Brain microvascular endothelial cell (primary cell): ENCODE data around the gene INPP5D.

Experiments used
- DNase-seq: peaks from one replicate; pipeline ENCODE4 v3.0.0-alpha.2; 2020
- H3K27ac ChIP-seq: fragments of 250-450 bp; sonication (Bioruptor Pico); 2 replicates; pipeline ENCODE4 v1.5.1; 2020; ENCODE audit warnings: mild to moderate bottlenecking, moderate library complexity
- H3K27me3 ChIP-seq: fragments of 250-450 bp; sonication (Bioruptor Pico); replicated peaks from 2 replicates; pipeline ENCODE4 v1.5.1; 2020; ENCODE audit warnings: mild to moderate bottlenecking
- H3K36me3 ChIP-seq: fragments of 250-450 bp; sonication (Bioruptor Pico); replicated peaks from 2 replicates; pipeline ENCODE4 v1.5.1; 2020; ENCODE audit warnings: mild to moderate bottlenecking
- H3K4me3 ChIP-seq: 2 replicates; pipeline ENCODE4 v1.5.1; 2011; ENCODE audit warnings: low read depth, mild to moderate bottlenecking, control low read depth, low read length, moderate library complexity
- in situ Hi-C: cut with HindIII; loops from 2 replicates; pipeline ENCODE4 v1.10.0; 2017; ENCODE audit warnings: low sequenced_read_pairs, low pct_ligation_motif_present
- TF ChIP-seq, protein P1 (sequence below): IDR thresholded peaks from 2 replicates; pipeline ENCODE4 v1.5.1; 2011; ENCODE audit warnings: low read depth, mild to moderate bottlenecking, moderate library complexity, low read length, control low read depth, inconsistent platforms; ENCODE audit errors: missing control alignments

INPP5D gene

DNA sequence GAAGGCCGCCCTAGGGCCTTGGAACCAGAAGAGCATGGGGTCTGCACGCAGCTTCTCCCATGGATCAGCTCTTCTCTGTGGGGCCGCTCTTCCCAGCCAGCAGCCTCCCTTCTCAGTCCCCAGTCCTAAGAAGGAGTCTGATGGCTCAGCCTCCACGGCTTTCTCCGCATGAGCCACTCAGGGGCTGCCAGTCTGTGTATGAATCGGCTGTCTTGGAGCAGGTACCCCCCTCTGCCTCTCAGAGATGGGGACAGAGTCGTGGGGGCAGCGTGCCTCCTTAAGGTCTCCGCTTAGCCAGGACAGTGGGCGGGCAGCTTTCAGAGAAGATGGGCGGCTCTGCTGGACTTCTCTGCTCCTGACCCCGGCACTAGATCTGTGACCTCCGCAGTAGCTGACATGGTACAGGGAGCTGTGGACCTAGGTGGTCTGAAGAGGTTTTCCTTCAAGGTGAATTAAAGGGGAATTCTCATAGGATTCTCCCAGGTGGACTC, 21.6 kb downstream of the INPP5D start:
- Histone ChIP-seq H3K27ac (no peak overlapping the region), H3K4me3 (no peak overlapping the region), H3K36me3 (no peaks in the 10 kb centered on the region), H3K27me3 (no peaks in the 10 kb centered on the region)
- no peak for DNase-seq
- TF ChIP-seq, protein P1, sequence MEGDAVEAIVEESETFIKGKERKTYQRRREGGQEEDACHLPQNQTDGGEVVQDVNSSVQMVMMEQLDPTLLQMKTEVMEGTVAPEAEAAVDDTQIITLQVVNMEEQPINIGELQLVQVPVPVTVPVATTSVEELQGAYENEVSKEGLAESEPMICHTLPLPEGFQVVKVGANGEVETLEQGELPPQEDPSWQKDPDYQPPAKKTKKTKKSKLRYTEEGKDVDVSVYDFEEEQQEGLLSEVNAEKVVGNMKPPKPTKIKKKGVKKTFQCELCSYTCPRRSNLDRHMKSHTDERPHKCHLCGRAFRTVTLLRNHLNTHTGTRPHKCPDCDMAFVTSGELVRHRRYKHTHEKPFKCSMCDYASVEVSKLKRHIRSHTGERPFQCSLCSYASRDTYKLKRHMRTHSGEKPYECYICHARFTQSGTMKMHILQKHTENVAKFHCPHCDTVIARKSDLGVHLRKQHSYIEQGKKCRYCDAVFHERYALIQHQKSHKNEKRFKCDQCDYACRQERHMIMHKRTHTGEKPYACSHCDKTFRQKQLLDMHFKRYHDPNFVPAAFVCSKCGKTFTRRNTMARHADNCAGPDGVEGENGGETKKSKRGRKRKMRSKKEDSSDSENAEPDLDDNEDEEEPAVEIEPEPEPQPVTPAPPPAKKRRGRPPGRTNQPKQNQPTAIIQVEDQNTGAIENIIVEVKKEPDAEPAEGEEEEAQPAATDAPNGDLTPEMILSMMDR: no peak
- in situ Hi-C loops: loop anchor here (25.0 kb wide), 1 partner anchor 156 kb away; no protein-coding TSS in a partner anchor

DNA sequence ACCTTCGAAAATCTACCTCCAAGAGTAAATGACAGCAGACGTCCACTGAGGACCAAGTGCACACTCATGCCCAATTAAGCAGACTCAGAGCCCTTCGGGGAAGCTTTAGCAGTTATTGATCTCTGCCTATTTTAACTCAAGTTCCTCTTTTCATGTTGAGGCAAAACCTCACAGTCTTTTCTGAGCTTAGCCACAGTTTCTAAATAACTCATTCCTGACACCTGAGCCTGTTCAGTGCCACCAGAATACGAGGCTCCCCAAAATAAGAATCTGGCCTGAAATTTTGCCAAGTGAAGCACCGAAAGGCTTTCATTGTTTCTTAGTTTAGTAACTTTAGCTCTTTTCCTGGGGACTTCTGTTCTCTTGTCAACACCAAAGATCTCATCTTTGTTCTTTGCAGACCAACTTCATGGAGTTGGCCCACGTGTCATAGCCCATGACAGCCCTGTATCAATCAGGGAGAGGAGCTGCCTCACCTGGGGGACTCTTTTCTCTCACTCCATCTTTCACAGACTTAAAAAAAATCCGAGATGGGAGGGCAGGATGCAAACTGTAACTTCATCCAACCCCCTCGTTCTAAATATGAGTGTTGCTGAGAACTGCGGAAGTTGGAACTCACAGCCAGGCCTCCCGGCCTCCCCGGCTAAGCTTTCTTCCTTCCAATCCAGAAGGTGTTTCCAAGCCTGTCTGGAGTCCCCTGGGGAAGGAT, 22.2 kb downstream of the INPP5D start:
- Histone ChIP-seq H3K27me3 (no peaks in the 10 kb centered on the region), H3K27ac (no peak overlapping the region), H3K36me3 (no peaks in the 10 kb centered on the region), H3K4me3 (no peak overlapping the region)
- no peak for DNase-seq
- in situ Hi-C loops: loop anchor here (25.0 kb wide), 1 partner anchor 155 kb away; no protein-coding TSS in a partner anchor
- TF ChIP-seq, protein P1: no peak

DNA sequence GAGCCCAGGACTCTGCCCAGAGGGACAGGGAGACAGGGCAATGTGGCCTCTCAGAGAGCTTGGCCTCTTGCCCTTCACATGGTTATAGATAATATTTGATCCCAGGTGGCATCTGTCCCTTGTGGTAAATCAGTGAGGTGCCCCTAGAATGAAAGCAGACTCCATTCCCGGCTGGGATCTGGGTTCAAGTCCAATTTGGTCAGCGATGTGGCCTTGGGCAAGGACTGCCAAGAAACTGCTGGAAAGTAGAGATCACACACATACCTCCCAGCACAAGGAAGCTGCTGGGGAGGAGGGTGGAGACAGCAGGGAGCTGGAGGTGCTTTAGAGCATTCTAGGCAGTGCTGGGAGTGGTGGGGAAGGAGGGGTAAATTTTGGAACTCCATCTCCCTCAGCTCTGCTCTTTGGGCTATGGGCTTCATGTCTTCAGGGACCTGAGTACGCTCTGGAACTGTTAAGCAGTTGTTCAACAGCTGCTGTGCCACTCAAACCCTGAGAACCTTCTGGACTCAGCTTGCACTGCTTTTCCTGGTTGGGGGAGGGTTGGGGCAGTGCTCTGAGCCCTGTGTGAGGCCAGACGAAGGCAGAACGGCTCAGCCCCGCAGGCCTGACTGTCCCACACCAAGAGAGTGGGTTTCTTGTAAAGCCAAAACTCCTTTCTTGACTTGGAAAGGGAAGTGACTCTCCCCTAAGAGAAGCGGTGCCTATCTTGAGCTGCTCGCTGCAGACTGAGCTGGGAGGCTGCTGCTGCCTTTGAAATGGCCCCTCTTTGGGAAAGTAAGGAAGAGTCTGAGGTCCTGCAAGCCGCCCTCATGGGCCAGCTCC, 23.0 kb downstream of the INPP5D start:
- TF ChIP-seq, protein P1: no peak
- H3K4me3 ChIP-seq: no peak overlapping the region
- no peak overlapping the region for H3K27ac ChIP-seq
- no peaks in the 10 kb centered on the region for H3K36me3 ChIP-seq
- no peaks in the 10 kb centered on the region for H3K27me3 ChIP-seq
- in situ Hi-C loops: loop anchor here (25.0 kb wide), 1 partner anchor 154 kb away; no protein-coding TSS in a partner anchor
- no peak for DNase-seq

DNA sequence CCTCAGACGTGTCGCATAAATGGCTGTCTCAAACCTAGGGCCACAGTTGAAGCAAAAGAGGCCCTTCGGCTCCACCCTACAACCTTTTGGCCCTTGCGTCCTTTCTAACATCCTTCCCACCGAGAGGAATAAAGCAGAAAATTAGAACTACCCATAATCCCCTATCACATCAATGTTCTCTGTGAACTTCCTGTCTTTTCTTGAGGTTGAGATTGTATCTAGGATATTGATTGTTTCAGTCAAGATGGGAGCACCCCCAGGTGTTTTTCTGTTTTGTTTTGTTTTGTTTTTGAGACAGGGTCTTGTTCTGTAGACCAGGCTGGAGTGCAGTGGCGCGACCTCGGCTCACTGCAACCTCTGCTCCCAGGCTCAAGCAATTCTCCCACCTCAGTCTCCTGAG, 23.6 kb downstream of the INPP5D start:
- TF ChIP-seq, protein P1: no peak
- H3K27me3 ChIP-seq: no peaks in the 10 kb centered on the region
- no peak for DNase-seq
- no peak overlapping the region for H3K27ac ChIP-seq
- no peak overlapping the region for H3K4me3 ChIP-seq
- no peaks in the 10 kb centered on the region for H3K36me3 ChIP-seq
- in situ Hi-C loops: loop anchor here (25.0 kb wide), 1 partner anchor 154 kb away; no protein-coding TSS in a partner anchor

DNA sequence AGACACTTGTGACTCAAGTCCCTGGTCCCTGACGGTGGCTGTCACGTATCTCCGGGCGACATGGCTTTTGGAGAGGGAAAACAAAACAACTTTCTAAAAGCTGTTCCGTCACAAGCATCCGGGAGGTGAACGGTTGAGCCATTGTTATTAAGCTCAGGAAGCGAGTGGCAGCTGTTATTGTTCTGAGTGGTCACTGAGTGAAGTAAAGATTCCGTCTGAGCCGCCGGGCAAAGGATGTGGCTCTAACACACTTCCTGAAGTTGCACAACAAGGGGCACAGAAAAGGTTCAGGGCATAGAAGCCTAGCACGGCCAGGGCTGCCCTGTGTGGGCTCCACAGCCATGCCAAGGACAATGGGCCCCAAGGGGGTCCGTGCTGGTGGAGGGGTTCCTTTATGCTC, 24.3 kb downstream of the INPP5D start:
- Histone ChIP-seq H3K36me3 (no peaks in the 10 kb centered on the region), H3K27me3 (no peaks in the 10 kb centered on the region), H3K4me3 (no peak overlapping the region), H3K27ac (no peak overlapping the region)
- DNase-seq: no peak
- in situ Hi-C loops: loop anchor here (25.0 kb wide), 1 partner anchor 153 kb away; no protein-coding TSS in a partner anchor
- TF ChIP-seq, protein P1: no peak
